DND-41 (cell line): ENCODE results near the gene COL19A1.

Experiments used
- EZH2 ChIP-seq: IDR thresholded peaks from 3 replicates; pipeline ENCODE4 v1.6.1; 2012; ENCODE audit warnings: borderline replicate concordance, low read depth, mild to moderate bottlenecking, moderate library complexity, low read length, inconsistent platforms; ENCODE audit not compliant: severe bottlenecking
- TF ChIP-seq, protein P1 (sequence below): IDR thresholded peaks from 2 replicates; pipeline ENCODE4 v1.5.1; 2012; ENCODE audit warnings: borderline replicate concordance, low read length, moderate library complexity, mild to moderate bottlenecking; ENCODE audit not compliant: poor library complexity, severe bottlenecking; ENCODE audit errors: extremely low read depth

DNA sequence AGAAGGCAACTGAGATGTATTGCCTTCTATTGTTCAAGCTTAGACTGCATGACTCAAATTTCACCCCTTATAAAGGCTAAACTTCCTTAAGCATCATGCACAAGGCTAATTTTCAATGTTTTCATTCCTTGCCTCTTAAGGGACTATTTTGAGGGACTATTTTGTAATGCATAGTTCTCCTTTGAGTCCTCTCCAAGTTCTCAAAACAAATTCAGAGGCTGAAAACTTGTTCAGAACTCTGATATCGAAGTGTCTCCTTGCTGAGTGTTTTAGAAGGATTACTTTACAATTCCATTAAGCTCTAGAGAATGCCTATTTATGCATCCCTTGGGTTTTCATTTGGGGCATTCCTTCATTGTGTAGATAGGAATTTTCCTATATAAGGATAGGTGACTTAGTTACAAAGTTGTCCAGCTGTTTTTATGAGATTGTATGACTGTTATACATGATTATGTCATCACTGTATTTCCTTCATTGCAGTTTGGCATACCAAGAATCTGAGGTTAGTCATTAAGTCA is 41.7 kb downstream of the COL19A1 start:
- TF ChIP-seq, protein P1, sequence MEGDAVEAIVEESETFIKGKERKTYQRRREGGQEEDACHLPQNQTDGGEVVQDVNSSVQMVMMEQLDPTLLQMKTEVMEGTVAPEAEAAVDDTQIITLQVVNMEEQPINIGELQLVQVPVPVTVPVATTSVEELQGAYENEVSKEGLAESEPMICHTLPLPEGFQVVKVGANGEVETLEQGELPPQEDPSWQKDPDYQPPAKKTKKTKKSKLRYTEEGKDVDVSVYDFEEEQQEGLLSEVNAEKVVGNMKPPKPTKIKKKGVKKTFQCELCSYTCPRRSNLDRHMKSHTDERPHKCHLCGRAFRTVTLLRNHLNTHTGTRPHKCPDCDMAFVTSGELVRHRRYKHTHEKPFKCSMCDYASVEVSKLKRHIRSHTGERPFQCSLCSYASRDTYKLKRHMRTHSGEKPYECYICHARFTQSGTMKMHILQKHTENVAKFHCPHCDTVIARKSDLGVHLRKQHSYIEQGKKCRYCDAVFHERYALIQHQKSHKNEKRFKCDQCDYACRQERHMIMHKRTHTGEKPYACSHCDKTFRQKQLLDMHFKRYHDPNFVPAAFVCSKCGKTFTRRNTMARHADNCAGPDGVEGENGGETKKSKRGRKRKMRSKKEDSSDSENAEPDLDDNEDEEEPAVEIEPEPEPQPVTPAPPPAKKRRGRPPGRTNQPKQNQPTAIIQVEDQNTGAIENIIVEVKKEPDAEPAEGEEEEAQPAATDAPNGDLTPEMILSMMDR: no peak
- TF ChIP-seq EZH2: no peak
